Osteoblast (primary cell): ENCODE results near the gene NPFFR1. TPM values are rescaled to one million over a fixed set of nuclear protein-coding genes. Genes with fewer than 3 reads are reported as not detected.

ENCODE experiments used
- DNase-seq: peaks from one replicate; pipeline ENCODE4 v3.0.0; 2011; ENCODE audit warnings: low spot score, mixed read lengths; ENCODE audit not compliant: insufficient read length; ENCODE audit errors: missing footprints
- H2AFZ ChIP-seq: 2 replicates; pipeline ENCODE4 v1.6.0; 2011; ENCODE audit warnings: mild to moderate bottlenecking, low read length
- H3K27ac ChIP-seq: 2 replicates; pipeline ENCODE4 v1.5.1; 2011; ENCODE audit warnings: mild to moderate bottlenecking, low read depth, low read length, moderate library complexity
- H3K27me3 ChIP-seq: 2 replicates; pipeline ENCODE4 v1.6.0; 2012; ENCODE audit warnings: mild to moderate bottlenecking, control low read depth, inconsistent platforms, low read length, moderate library complexity; ENCODE audit not compliant: insufficient read depth
- H3K36me3 ChIP-seq: 2 replicates; pipeline ENCODE4 v1.5.1; 2011; ENCODE audit warnings: mild to moderate bottlenecking, low read length, control low read depth, moderate library complexity; ENCODE audit not compliant: insufficient read depth
- H3K4me1 ChIP-seq: 2 replicates; pipeline ENCODE4 v1.5.1; 2011; ENCODE audit warnings: mild to moderate bottlenecking, low read length, control low read depth, moderate library complexity; ENCODE audit not compliant: insufficient read depth
- H3K4me2 ChIP-seq: 2 replicates; pipeline ENCODE4 v1.6.0; 2011; ENCODE audit warnings: mild to moderate bottlenecking, low read length; ENCODE audit not compliant: insufficient read depth
- H3K4me3 ChIP-seq: fragments of 200-600 bp; sonication (generic); 3 replicates; pipeline ENCODE4 v1.5.1; 2012; ENCODE audit warnings: mild to moderate bottlenecking, low read length, inconsistent platforms; ENCODE audit not compliant: insufficient read depth
- H3K79me2 ChIP-seq: 2 replicates; pipeline ENCODE4 v1.6.0; 2012; ENCODE audit warnings: mild to moderate bottlenecking, low read length, control low read depth, inconsistent platforms; ENCODE audit not compliant: insufficient read depth
- H3K9me3 ChIP-seq: 2 replicates; pipeline ENCODE4 v1.5.1; 2011; ENCODE audit warnings: low read depth, low read length, control low read depth
- H4K20me1 ChIP-seq: 2 replicates; pipeline ENCODE4 v1.6.0; 2012; ENCODE audit warnings: mild to moderate bottlenecking, low read length, control low read depth; ENCODE audit not compliant: insufficient read depth
- CTCF ChIP-seq: IDR thresholded peaks from 2 replicates; pipeline ENCODE4 v1.5.1; 2011; ENCODE audit warnings: mild to moderate bottlenecking, low read depth, low read length, moderate library complexity; ENCODE audit errors: extremely low read depth
- total RNA-seq: library from RNA; depleted of rRNA; stranded (reverse); fragments of >200 nt; gene quantifications from 2 replicates; pipeline ENCODE4 v1.2.3, GENCODE V29; 2012

The NPFFR1 gene
- total RNA-seq, 1 donor = not detected

GRCh38 chr10:70324951-70325781, 41.4 kb upstream of the NPFFR1 start:
- no peak overlapping the region for H3K4me3 ChIP-seq
- no peaks in the 10 kb centered on the region for H3K9me3 ChIP-seq
- no peak overlapping the region for H2AFZ ChIP-seq
- no peaks in the 10 kb centered on the region for H3K79me2 ChIP-seq
- no peak overlapping the region for H3K4me2 ChIP-seq
- no peak for DNase-seq
- H4K20me1 ChIP-seq = no peaks in the 10 kb centered on the region
- no peak overlapping the region for H3K27ac ChIP-seq
- no peaks in the 10 kb centered on the region for H3K36me3 ChIP-seq
- TF ChIP-seq CTCF = no peak
- H3K4me1 ChIP-seq = peaks cover 8% of the 10 kb centered on the region
- no peaks in the 10 kb centered on the region for H3K27me3 ChIP-seq

GRCh38 chr10:70324339-70324861, 40.6 kb upstream of the NPFFR1 start:
- H3K36me3 ChIP-seq = no peaks in the 10 kb centered on the region
- no peak for TF ChIP-seq CTCF
- no peak overlapping the region for H3K4me3 ChIP-seq
- no peak for DNase-seq
- no peak overlapping the region for H3K4me2 ChIP-seq
- no peak overlapping the region for H2AFZ ChIP-seq
- H3K4me1 ChIP-seq = peaks cover 8% of the 10 kb centered on the region
- no peaks in the 10 kb centered on the region for H3K9me3 ChIP-seq
- H4K20me1 ChIP-seq = no peaks in the 10 kb centered on the region
- no peaks in the 10 kb centered on the region for H3K27me3 ChIP-seq
- H3K79me2 ChIP-seq = no peaks in the 10 kb centered on the region
- no peak overlapping the region for H3K27ac ChIP-seq

- Histone ChIP-seq H3K4me3 (no peak overlapping the region), H3K4me1 (peaks cover 2% of the 10 kb centered on the region), H3K27ac (no peak overlapping the region), H3K4me2 (no peak overlapping the region), H4K20me1 (no peaks in the 10 kb centered on the region), H2AFZ (no peak overlapping the region), H3K9me3 (no peaks in the 10 kb centered on the region), H3K27me3 (no peaks in the 10 kb centered on the region), H3K79me2 (no peaks in the 10 kb centered on the region), H3K36me3 (no peaks in the 10 kb centered on the region)
- TF ChIP-seq CTCF = no peak
- no peak for DNase-seq
Measured at GRCh38 chr10:70323697-70324338, 40.0 kb upstream of the NPFFR1 start.

- no peaks in the 10 kb centered on the region for H3K36me3 ChIP-seq
- H3K4me3 ChIP-seq = no peak overlapping the region
- no peak for TF ChIP-seq CTCF
- DNase-seq = no peak
- H3K4me1 ChIP-seq = no peaks in the 10 kb centered on the region
- no peak overlapping the region for H2AFZ ChIP-seq
- H3K4me2 ChIP-seq = no peak overlapping the region
- no peaks in the 10 kb centered on the region for H3K27me3 ChIP-seq
- no peaks in the 10 kb centered on the region for H3K9me3 ChIP-seq
- H3K79me2 ChIP-seq = no peaks in the 10 kb centered on the region
- no peak overlapping the region for H3K27ac ChIP-seq
- no peaks in the 10 kb centered on the region for H4K20me1 ChIP-seq
Measured at GRCh38 chr10:70323138-70323696, 39.4 kb upstream of the NPFFR1 start.
